HL-60 (cell line): Measurements from ENCODE around the gene TAF4B.

Source experiments
- GABPA ChIP-seq: IDR thresholded peaks from 2 replicates; pipeline ENCODE4 v1.6.1; 2012; ENCODE audit warnings: low read depth
- POLR2AphosphoS5 ChIP-seq: IDR thresholded peaks from 2 replicates; pipeline ENCODE4 v1.6.1; 2012; ENCODE audit warnings: low read depth
- SPI1 ChIP-seq: IDR thresholded peaks from 2 replicates; pipeline ENCODE4 v1.6.1; 2012; ENCODE audit warnings: low read depth, mild to moderate bottlenecking, borderline replicate concordance
- TF ChIP-seq, protein P1 (sequence below): IDR thresholded peaks from one replicate; pipeline ENCODE4 v1.5.1; 2011; ENCODE audit warnings: low read length, control low read depth, inconsistent platforms; ENCODE audit not compliant: insufficient read depth
- TF ChIP-seq, protein P2 (sequence below): IDR thresholded peaks from 2 replicates; pipeline ENCODE4 v1.6.1; 2012; ENCODE audit warnings: low read depth; ENCODE audit not compliant: insufficient replicate concordance

DNA sequence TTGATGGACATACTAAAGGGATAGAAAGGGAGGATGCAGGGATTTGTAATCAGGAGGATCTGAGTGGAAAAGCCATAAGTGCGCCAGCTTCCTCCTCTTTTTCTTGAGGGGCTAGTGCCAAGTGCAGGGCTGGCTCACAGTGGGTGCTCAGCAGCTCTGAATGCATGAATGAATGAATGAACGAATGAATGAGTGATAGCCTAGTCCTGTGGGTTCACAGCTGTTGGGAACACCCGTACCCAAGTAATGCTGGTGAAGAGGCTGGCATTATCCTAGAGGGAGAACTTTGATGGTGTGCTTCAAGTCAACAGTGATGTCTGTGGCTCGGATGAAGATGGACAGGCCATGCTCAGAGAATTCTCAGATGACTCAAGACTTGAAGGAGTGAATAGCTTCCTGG lies 213.3 kb downstream of the TAF4B start:
- TF ChIP-seq, protein P1, sequence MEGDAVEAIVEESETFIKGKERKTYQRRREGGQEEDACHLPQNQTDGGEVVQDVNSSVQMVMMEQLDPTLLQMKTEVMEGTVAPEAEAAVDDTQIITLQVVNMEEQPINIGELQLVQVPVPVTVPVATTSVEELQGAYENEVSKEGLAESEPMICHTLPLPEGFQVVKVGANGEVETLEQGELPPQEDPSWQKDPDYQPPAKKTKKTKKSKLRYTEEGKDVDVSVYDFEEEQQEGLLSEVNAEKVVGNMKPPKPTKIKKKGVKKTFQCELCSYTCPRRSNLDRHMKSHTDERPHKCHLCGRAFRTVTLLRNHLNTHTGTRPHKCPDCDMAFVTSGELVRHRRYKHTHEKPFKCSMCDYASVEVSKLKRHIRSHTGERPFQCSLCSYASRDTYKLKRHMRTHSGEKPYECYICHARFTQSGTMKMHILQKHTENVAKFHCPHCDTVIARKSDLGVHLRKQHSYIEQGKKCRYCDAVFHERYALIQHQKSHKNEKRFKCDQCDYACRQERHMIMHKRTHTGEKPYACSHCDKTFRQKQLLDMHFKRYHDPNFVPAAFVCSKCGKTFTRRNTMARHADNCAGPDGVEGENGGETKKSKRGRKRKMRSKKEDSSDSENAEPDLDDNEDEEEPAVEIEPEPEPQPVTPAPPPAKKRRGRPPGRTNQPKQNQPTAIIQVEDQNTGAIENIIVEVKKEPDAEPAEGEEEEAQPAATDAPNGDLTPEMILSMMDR, result no peak
- TF ChIP-seq, protein P2, sequence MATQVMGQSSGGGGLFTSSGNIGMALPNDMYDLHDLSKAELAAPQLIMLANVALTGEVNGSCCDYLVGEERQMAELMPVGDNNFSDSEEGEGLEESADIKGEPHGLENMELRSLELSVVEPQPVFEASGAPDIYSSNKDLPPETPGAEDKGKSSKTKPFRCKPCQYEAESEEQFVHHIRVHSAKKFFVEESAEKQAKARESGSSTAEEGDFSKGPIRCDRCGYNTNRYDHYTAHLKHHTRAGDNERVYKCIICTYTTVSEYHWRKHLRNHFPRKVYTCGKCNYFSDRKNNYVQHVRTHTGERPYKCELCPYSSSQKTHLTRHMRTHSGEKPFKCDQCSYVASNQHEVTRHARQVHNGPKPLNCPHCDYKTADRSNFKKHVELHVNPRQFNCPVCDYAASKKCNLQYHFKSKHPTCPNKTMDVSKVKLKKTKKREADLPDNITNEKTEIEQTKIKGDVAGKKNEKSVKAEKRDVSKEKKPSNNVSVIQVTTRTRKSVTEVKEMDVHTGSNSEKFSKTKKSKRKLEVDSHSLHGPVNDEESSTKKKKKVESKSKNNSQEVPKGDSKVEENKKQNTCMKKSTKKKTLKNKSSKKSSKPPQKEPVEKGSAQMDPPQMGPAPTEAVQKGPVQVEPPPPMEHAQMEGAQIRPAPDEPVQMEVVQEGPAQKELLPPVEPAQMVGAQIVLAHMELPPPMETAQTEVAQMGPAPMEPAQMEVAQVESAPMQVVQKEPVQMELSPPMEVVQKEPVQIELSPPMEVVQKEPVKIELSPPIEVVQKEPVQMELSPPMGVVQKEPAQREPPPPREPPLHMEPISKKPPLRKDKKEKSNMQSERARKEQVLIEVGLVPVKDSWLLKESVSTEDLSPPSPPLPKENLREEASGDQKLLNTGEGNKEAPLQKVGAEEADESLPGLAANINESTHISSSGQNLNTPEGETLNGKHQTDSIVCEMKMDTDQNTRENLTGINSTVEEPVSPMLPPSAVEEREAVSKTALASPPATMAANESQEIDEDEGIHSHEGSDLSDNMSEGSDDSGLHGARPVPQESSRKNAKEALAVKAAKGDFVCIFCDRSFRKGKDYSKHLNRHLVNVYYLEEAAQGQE, result no peak
- TF ChIP-seq POLR2AphosphoS5 (no peak), GABPA (no peak), SPI1 (no peak)
